IMR-90 (cell line): Measurements from ENCODE around the gene SART1.

Experiments
- BHLHE40 ChIP-seq: fragments of 150-350 bp; IDR thresholded peaks from 2 replicates; pipeline ENCODE4 v1.6.1; 2016; ENCODE audit warnings: mild to moderate bottlenecking, low read depth, low read length
- CEBPB ChIP-seq: IDR thresholded peaks from 2 replicates; pipeline ENCODE4 v1.6.1; 2012; ENCODE audit warnings: low read depth, low read length, improper control_type of control experiment
- CTCF ChIP-seq: conservative IDR thresholded peaks from 2 replicates; pipeline ENCODE4 v1.5.1; 2012; ENCODE audit warnings: mild to moderate bottlenecking, low read depth, low read length, improper control_type of control experiment
- MAZ ChIP-seq: IDR thresholded peaks from 2 replicates; pipeline ENCODE4 v1.6.1; 2012; ENCODE audit warnings: low read depth, mild to moderate bottlenecking, low read length, improper control_type of control experiment, moderate library complexity, borderline replicate concordance
- MXI1 ChIP-seq: IDR thresholded peaks from 2 replicates; pipeline ENCODE4 v1.6.1; 2012; ENCODE audit warnings: low read depth, mild to moderate bottlenecking, low read length, moderate library complexity, borderline replicate concordance
- POLR2A ChIP-seq: IDR thresholded peaks from 2 replicates; pipeline ENCODE4 v1.6.1; 2012; ENCODE audit warnings: mild to moderate bottlenecking, low read depth, low read length
- RAD21 ChIP-seq: IDR thresholded peaks from 2 replicates; pipeline ENCODE4 v1.6.1; 2012; ENCODE audit warnings: low read length, improper control_type of control experiment
- RCOR1 ChIP-seq: IDR thresholded peaks from 2 replicates; pipeline ENCODE4 v1.6.1; 2012; ENCODE audit warnings: mild to moderate bottlenecking, low read length, improper control_type of control experiment; ENCODE audit not compliant: insufficient replicate concordance
- RFX5 ChIP-seq: IDR thresholded peaks from 2 replicates; pipeline ENCODE4 v1.8.0; 2012; ENCODE audit warnings: low read depth, mild to moderate bottlenecking, low read length, moderate library complexity
- SMC3 ChIP-seq: fragments of 150-350 bp; IDR thresholded peaks from 2 replicates; pipeline ENCODE4 v1.6.1; 2016; ENCODE audit warnings: low read depth, mild to moderate bottlenecking, antibody characterized with exemption, low read length, moderate library complexity
- TF ChIP-seq, protein P1 (sequence below): fragments of 150-350 bp; IDR thresholded peaks from 2 replicates; pipeline ENCODE4 v1.6.1; 2016; ENCODE audit warnings: low read depth, mild to moderate bottlenecking, low read length, moderate library complexity, borderline replicate concordance

DNA sequence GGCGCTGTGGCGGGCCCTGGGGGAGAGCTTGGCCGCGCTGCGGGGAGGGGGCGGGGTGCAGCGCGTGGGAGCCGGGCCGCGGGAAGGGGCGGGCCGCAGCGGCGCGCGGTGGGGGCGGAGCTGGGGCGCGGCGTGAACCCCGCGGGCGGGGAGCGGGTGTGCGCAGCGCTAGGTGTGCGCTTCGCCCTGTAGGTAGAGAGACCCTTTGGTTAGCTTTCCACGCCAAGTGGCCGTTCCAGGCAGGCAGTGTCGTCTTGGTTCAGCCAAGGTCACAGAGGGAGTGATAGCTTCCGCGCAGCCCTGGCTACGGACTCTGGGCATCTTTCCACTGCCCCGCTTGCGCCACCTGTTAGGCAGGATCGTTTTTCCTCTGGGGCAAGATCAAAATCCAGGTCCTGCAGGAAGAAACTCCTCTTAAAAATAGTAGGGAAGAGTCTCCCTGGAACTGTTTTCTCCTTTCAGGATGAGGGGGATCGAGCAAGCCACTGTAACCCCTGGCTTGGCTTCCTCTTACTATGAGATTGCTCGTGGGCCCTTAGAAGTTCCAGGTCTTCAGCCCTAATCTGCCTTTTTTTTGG lies 41.2 kb downstream of the SART1 start:
- TF ChIP-seq CTCF (peak; percentile 23; the same call in 1 of the 2 replicates), SMC3 (no peak), RAD21 (no peak), RCOR1 (no peak), POLR2A (no peak), MAZ (peak; percentile 66; the same call in 1 of the 2 replicates), BHLHE40 (no peak), CEBPB (peak; percentile 44; the same call in 1 of the 2 replicates), MXI1 (peak; percentile 59; the same call in 1 of the 2 replicates), RFX5 (no peak)
- TF ChIP-seq, protein P1, sequence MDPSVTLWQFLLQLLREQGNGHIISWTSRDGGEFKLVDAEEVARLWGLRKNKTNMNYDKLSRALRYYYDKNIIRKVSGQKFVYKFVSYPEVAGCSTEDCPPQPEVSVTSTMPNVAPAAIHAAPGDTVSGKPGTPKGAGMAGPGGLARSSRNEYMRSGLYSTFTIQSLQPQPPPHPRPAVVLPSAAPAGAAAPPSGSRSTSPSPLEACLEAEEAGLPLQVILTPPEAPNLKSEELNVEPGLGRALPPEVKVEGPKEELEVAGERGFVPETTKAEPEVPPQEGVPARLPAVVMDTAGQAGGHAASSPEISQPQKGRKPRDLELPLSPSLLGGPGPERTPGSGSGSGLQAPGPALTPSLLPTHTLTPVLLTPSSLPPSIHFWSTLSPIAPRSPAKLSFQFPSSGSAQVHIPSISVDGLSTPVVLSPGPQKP, result no peak
